ENCODE measurements around the gene BCOR. TPM values are rescaled to one million over a fixed set of nuclear protein-coding genes. Genes with fewer than 3 reads are reported as not detected.

The BCOR gene
- total RNA-seq, 1 experiment from 2014 or later = 35.1 TPM

- TF ChIP-seq EZH2phosphoT487 (IDR thresholded peaks at IDR 0.05; ENCODE audit: borderline replicate concordance) = no peak
Measured at GRCh38 chrX:40095583-40096394, 2.0 kb downstream of the BCOR start (continued).

- no peaks in the 10 kb centered on the region for H3K9me3 ChIP-seq (ENCODE audit: control insufficient read depth in 1 of 2, insufficient read depth in 1 of 2, low read depth in 1 of 2, low read length in 2 of 2)
- no peaks in the 10 kb centered on the region for H3K36me3 ChIP-seq (ENCODE audit: control insufficient read depth in 1 of 2, insufficient read depth in 2 of 2, low read length in 2 of 2)
- TF ChIP-seq JUND (IDR thresholded peaks at IDR 0.05) = no peak
- no peak for TF ChIP-seq ELF1 (IDR thresholded peaks at IDR 0.05; ENCODE audit: borderline replicate concordance, low read depth)
- no peak for TF ChIP-seq FOSL1 (IDR thresholded peaks at IDR 0.05; ENCODE audit: low read depth)
- no peak for TF ChIP-seq ATF3 (IDR thresholded peaks at IDR 0.05)
- TF ChIP-seq SRF (IDR thresholded peaks at IDR 0.05; ENCODE audit: low read depth) = no peak
- TSS peak; percentile 37 for BruUV-seq (replicated peaks)
- H3K4me3 ChIP-seq (replicated peaks in 1 of 2; ENCODE audit: low read depth in 1 of 2, low read length in 2 of 2) = peak overlapping the region; percentile 54 to 61
- intact Hi-C loops (cut with micrococcal nuclease) = loop anchor here (5.0 to 10.0 kb wide), 2 partner anchors 172 to 280 kb away; no protein-coding TSS in a partner anchor
- no peak overlapping the region for H2AFZ ChIP-seq (ENCODE audit: low read depth, low read length, poor library complexity, severe bottlenecking)
- H3K79me2 ChIP-seq (ENCODE audit: insufficient read depth, low read length) = peaks cover 84% of the 10 kb centered on the region
- H3K27ac ChIP-seq (ENCODE audit: low read depth, low read length) = peak overlapping the region; percentile 66
- DNase-seq (ENCODE audit: low read depth, low spot score) (no peak), ATAC-seq (no peak)
- peaks cover 31 to 57% of the 10 kb centered on the region in 2 experiments for H3K4me1 ChIP-seq (ENCODE audit: control insufficient read depth in 1 of 2, insufficient read depth in 2 of 2, low read length in 2 of 2)
- ChIA-PET RAD21 (ENCODE audit: low non-redundant PET in 1 of 2, low total read pairs in 2 of 2, uncharacterized antibody in 2 of 2, unreplicated experiment in 2 of 2) (no interaction called here), CTCF (no interaction called here), POLR2A (interaction anchor here (0.6 kb wide), 1 partner anchor 10 kb away, joined by 5 read pairs; no protein-coding TSS in a partner anchor)
- peak overlapping the region; percentile 77 for H3K9ac ChIP-seq (ENCODE audit: low read length)
- H4K20me1 ChIP-seq (ENCODE audit: insufficient read depth) = peaks cover 18% of the 10 kb centered on the region; the same call in 1 of the 2 replicates
- H3K4me2 ChIP-seq (ENCODE audit: low read length) = peak overlapping the region; percentile 85
- H3K9me2 ChIP-seq (ENCODE audit: insufficient read depth) = no peaks in the 10 kb centered on the region
- no peaks in the 10 kb centered on the region for H3K27me3 ChIP-seq (ENCODE audit: insufficient read depth, low read length)
Measured at GRCh38 chrX:40094900-40095582, 2.7 kb downstream of the BCOR start.
